NT2/D1 (cell line): ENCODE results near the gene FERMT2.

ENCODE experiments used
- YY1 ChIP-seq: IDR thresholded peaks from 2 replicates; pipeline ENCODE4 v1.6.1; 2011; ENCODE audit not compliant: insufficient read length, insufficient read depth
- ZNF274 ChIP-seq: IDR thresholded peaks from 2 replicates; pipeline ENCODE4 v1.6.1; 2011; ENCODE audit warnings: mild to moderate bottlenecking, low read depth, low read length

DNA sequence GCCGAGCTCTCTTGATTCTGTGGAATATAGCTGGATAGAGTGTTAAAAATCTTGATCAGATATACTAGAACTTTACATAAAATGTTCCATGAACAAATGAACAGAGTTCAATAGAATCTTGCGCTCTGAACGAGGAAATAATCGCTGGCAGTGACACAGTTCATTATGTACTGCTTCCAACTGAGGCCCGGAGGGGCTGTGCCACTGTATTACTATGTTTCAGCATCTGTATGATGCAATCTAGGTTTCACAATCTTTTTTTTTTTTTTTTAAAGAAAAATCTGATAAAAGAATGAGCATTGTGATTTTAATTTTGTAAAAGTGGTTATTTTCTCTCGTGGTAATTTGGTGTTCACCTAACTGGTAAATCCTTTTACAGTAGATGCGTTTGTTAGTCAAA lies 77.2 kb downstream of the FERMT2 start:
- TF ChIP-seq ZNF274 (no peak), YY1 (no peak)
